Neural crest cell (in vitro differentiated cells): Measurements from ENCODE around the gene RARRES1. TPM values are rescaled to one million over a fixed set of nuclear protein-coding genes. Genes with fewer than 3 reads are reported as not detected.

Source experiments
- DNase-seq: peaks from one replicate; pipeline ENCODE4 v3.0.0; 2021; ENCODE audit warnings: low read depth, mixed read lengths, low spot score
- H3K27ac Mint-ChIP-seq: one replicate; pipeline ENCODE4 v1.8.0; 2021; ENCODE audit warnings: mild to moderate bottlenecking, mixed read lengths; ENCODE audit not compliant: unreplicated experiment
- H3K27me3 Mint-ChIP-seq: 2 replicates; pipeline ENCODE4 v1.8.0; 2021; ENCODE audit warnings: low read depth, mild to moderate bottlenecking, mixed read lengths
- H3K36me3 Mint-ChIP-seq: 2 replicates; pipeline ENCODE4 v1.8.0; 2021; ENCODE audit warnings: low read depth, mild to moderate bottlenecking, mixed read lengths
- H3K4me1 Mint-ChIP-seq: 2 replicates; pipeline ENCODE4 v1.8.0; 2021; ENCODE audit warnings: mixed read lengths
- H3K4me3 Mint-ChIP-seq: one replicate; pipeline ENCODE4 v1.8.0; 2021; ENCODE audit warnings: mild to moderate bottlenecking, mixed read lengths
- H3K9me3 Mint-ChIP-seq: 2 replicates; pipeline ENCODE4 v1.8.0; 2021; ENCODE audit warnings: mixed read lengths
- CTCF ChIP-seq: fragments of 200-600 bp; sonication (generic); conservative IDR thresholded peaks from 2 replicates; pipeline ENCODE4 v1.5.0; 2021; ENCODE audit warnings: antibody characterized with exemption, mild to moderate bottlenecking
- total RNA-seq: library from RNA; stranded (reverse); gene quantifications from 2 replicates; pipeline ENCODE4 v1.2.1, GENCODE V29; 2021

RARRES1 gene
- total RNA-seq, 1 donor from 2014 or later = 1.4 TPM

GRCh38 chr3:158769549-158769948 lies 37.3 kb upstream of the RARRES1 start:
- no peak for TF ChIP-seq CTCF
- Mint-ChIP-seq H3K4me1 (peaks cover 13% of the 10 kb centered on the region), H3K4me3 (no peak overlapping the region), H3K36me3 (no peaks in the 10 kb centered on the region), H3K9me3 (no peaks in the 10 kb centered on the region), H3K27ac (no peak overlapping the region), H3K27me3 (no peaks in the 10 kb centered on the region)
- no peak for DNase-seq

GRCh38 chr3:158768881-158769543 lies 36.8 kb upstream of the RARRES1 start:
- Mint-ChIP-seq H3K36me3 (no peaks in the 10 kb centered on the region), H3K4me3 (no peak overlapping the region), H3K4me1 (peaks cover 13% of the 10 kb centered on the region), H3K27me3 (no peaks in the 10 kb centered on the region), H3K9me3 (no peaks in the 10 kb centered on the region), H3K27ac (no peak overlapping the region)
- no peak for TF ChIP-seq CTCF
- DNase-seq = no peak

GRCh38 chr3:158768361-158768787 lies 36.1 kb upstream of the RARRES1 start:
- Mint-ChIP-seq H3K4me3 (no peak overlapping the region), H3K36me3 (no peaks in the 10 kb centered on the region), H3K27me3 (no peaks in the 10 kb centered on the region), H3K27ac (no peak overlapping the region), H3K9me3 (no peaks in the 10 kb centered on the region), H3K4me1 (peaks cover 13% of the 10 kb centered on the region)
- TF ChIP-seq CTCF = no peak
- DNase-seq = no peak

- peaks cover 4% of the 10 kb centered on the region for H3K36me3 Mint-ChIP-seq
- H3K9me3 Mint-ChIP-seq = no peaks in the 10 kb centered on the region
- no peak for TF ChIP-seq CTCF
- peaks cover 13% of the 10 kb centered on the region for H3K4me1 Mint-ChIP-seq
- H3K4me3 Mint-ChIP-seq = no peak overlapping the region
- H3K27me3 Mint-ChIP-seq = no peaks in the 10 kb centered on the region
- H3K27ac Mint-ChIP-seq = no peak overlapping the region
- no peak for DNase-seq
Observed at GRCh38 chr3:158766364-158766763, 34.1 kb upstream of the RARRES1 start.

- Mint-ChIP-seq H3K27ac (no peak overlapping the region), H3K4me1 (peaks cover 13% of the 10 kb centered on the region), H3K4me3 (no peak overlapping the region), H3K36me3 (peaks cover 5% of the 10 kb centered on the region), H3K9me3 (no peaks in the 10 kb centered on the region), H3K27me3 (no peaks in the 10 kb centered on the region)
- no peak for TF ChIP-seq CTCF
- no peak for DNase-seq
Observed at GRCh38 chr3:158765518-158766205, 33.4 kb upstream of the RARRES1 start.
